ENCODE results near the gene GSTM3. TPM values are rescaled to one million over a fixed set of nuclear protein-coding genes. Genes with fewer than 3 reads are reported as not detected.
"Not testable (repeated sequence)": the region's sequence is repeated elsewhere in the genome, so short reads cannot be mapped to it uniquely, and the experiment has no call there.

Gene GSTM3
- polyA plus RNA-seq, 1 donor (not counting 4 experiments of a cell fraction or from before 2014, with no cell fraction given) = 113 TPM

- no peak for TF ChIP-seq CTCF (optimal IDR thresholded peaks at IDR 0.05 in 1 of 3, IDR thresholded peaks at IDR 0.05 in 1 of 3, conservative IDR thresholded peaks at IDR 0.05 in 1 of 3; ENCODE audit: extremely low read depth in 1 of 3, insufficient read depth in 2 of 3, low read length in 3 of 3)
- no peak overlapping the region for H3K4me3 ChIP-seq (ENCODE audit: control insufficient read depth in 2 of 3, extremely low read depth in 1 of 3, insufficient read depth in 2 of 3, low read depth in 1 of 3, low read length in 3 of 3)
- peaks cover 3% of the 10 kb centered on the region for H3K27me3 ChIP-seq (ENCODE audit: control insufficient read depth, extremely low read depth, insufficient read depth, low read length)
- H3K9me1 ChIP-seq (ENCODE audit: control insufficient read depth, extremely low read depth, insufficient read depth, low read length) = no peaks in the 10 kb centered on the region
- no peaks in the 10 kb centered on the region for H3K4me1 ChIP-seq (ENCODE audit: control insufficient read depth, extremely low read depth, insufficient read depth, low read length)
- no peak overlapping the region for H3K9ac ChIP-seq (ENCODE audit: control insufficient read depth, extremely low read depth, insufficient read depth, low read length)
- no peaks in the 10 kb centered on the region for H3K79me2 ChIP-seq (ENCODE audit: control insufficient read depth, insufficient read depth, low read length)
- no peak for DNase-seq (ENCODE audit: low read depth, low spot score)
- FAIRE-seq = no peak
- H4K20me1 ChIP-seq (ENCODE audit: control insufficient read depth, extremely low read depth, insufficient read depth, low read length) = no peaks in the 10 kb centered on the region
- H2AFZ ChIP-seq (ENCODE audit: control insufficient read depth, low read length) = no peak overlapping the region
- no peaks in the 10 kb centered on the region for H3K9me3 ChIP-seq (ENCODE audit: control insufficient read depth, low read depth, low read length)
- H3K27ac ChIP-seq (ENCODE audit: control insufficient read depth, insufficient read depth, low read length) = no peak overlapping the region
- H3K36me3 ChIP-seq (ENCODE audit: control insufficient read depth in 2 of 2, extremely low read depth in 1 of 2, insufficient read depth in 2 of 2, low read length in 2 of 2) = no peaks in the 10 kb centered on the region
- H3K4me2 ChIP-seq (ENCODE audit: control insufficient read depth, extremely low read depth, insufficient read depth, low read depth, low read length) = no peak overlapping the region
- dilution Hi-C loops (cut with MboI; ENCODE audit: extremely low pct_ligation_motif_present, low sequenced_read_pairs) = no loop called here
Measured at GRCh38 chr1:109750241-109750882, 9.5 kb upstream of the GSTM3 start.

GRCh38 chr1:109749221-109749620, 8.4 kb upstream of the GSTM3 start:
- dilution Hi-C loops (cut with MboI; ENCODE audit: extremely low pct_ligation_motif_present, low sequenced_read_pairs) = no loop called here
- no peak overlapping the region for H3K4me3 ChIP-seq (ENCODE audit: control insufficient read depth in 2 of 3, extremely low read depth in 1 of 3, insufficient read depth in 2 of 3, low read depth in 1 of 3, low read length in 3 of 3)
- DNase-seq (ENCODE audit: low read depth, low spot score) (no peak), FAIRE-seq (no peak)
- H3K4me2 ChIP-seq (ENCODE audit: control insufficient read depth, extremely low read depth, insufficient read depth, low read depth, low read length) = no peak overlapping the region
- H3K27me3 ChIP-seq (ENCODE audit: control insufficient read depth, extremely low read depth, insufficient read depth, low read length) = peaks cover 3% of the 10 kb centered on the region
- no peaks in the 10 kb centered on the region for H3K9me3 ChIP-seq (ENCODE audit: control insufficient read depth, low read depth, low read length)
- H3K4me1 ChIP-seq (ENCODE audit: control insufficient read depth, extremely low read depth, insufficient read depth, low read length) = no peaks in the 10 kb centered on the region
- no peak overlapping the region for H2AFZ ChIP-seq (ENCODE audit: control insufficient read depth, low read length)
- H3K27ac ChIP-seq (ENCODE audit: control insufficient read depth, insufficient read depth, low read length) = no peak overlapping the region
- no peak for TF ChIP-seq CTCF (optimal IDR thresholded peaks at IDR 0.05 in 1 of 3, IDR thresholded peaks at IDR 0.05 in 1 of 3, conservative IDR thresholded peaks at IDR 0.05 in 1 of 3; ENCODE audit: extremely low read depth in 1 of 3, insufficient read depth in 2 of 3, low read length in 3 of 3)
- no peak for TF ChIP-seq EZH2 (IDR thresholded peaks at IDR 0.05; ENCODE audit: low read length)
- no peaks in the 10 kb centered on the region for H4K20me1 ChIP-seq (ENCODE audit: control insufficient read depth, extremely low read depth, insufficient read depth, low read length)
- no peaks in the 10 kb centered on the region for H3K36me3 ChIP-seq (ENCODE audit: control insufficient read depth in 2 of 2, extremely low read depth in 1 of 2, insufficient read depth in 2 of 2, low read length in 2 of 2)
- H3K9ac ChIP-seq (ENCODE audit: control insufficient read depth, extremely low read depth, insufficient read depth, low read length) = no peak overlapping the region
- no peaks in the 10 kb centered on the region for H3K79me2 ChIP-seq (ENCODE audit: control insufficient read depth, insufficient read depth, low read length)
- no peaks in the 10 kb centered on the region for H3K9me1 ChIP-seq (ENCODE audit: control insufficient read depth, extremely low read depth, insufficient read depth, low read length)

GRCh38 chr1:109748311-109748710, 7.5 kb upstream of the GSTM3 start:
- H3K27ac ChIP-seq (ENCODE audit: control insufficient read depth, insufficient read depth, low read length); H3K4me2 ChIP-seq (ENCODE audit: control insufficient read depth, extremely low read depth, insufficient read depth, low read depth, low read length); H4K20me1 ChIP-seq (ENCODE audit: control insufficient read depth, extremely low read depth, insufficient read depth, low read length); H3K79me2 ChIP-seq (ENCODE audit: control insufficient read depth, insufficient read depth, low read length); FAIRE-seq; H3K4me1 ChIP-seq (ENCODE audit: control insufficient read depth, extremely low read depth, insufficient read depth, low read length); H3K27me3 ChIP-seq (ENCODE audit: control insufficient read depth, extremely low read depth, insufficient read depth, low read length); DNase-seq (ENCODE audit: low read depth, low spot score); H3K9ac ChIP-seq (ENCODE audit: control insufficient read depth, extremely low read depth, insufficient read depth, low read length); H3K9me1 ChIP-seq (ENCODE audit: control insufficient read depth, extremely low read depth, insufficient read depth, low read length); H3K4me3 ChIP-seq (ENCODE audit: control insufficient read depth in 2 of 3, extremely low read depth in 1 of 3, insufficient read depth in 2 of 3, low read depth in 1 of 3, low read length in 3 of 3); H3K9me3 ChIP-seq (ENCODE audit: control insufficient read depth, low read depth, low read length); dilution Hi-C loops (cut with MboI; ENCODE audit: extremely low pct_ligation_motif_present, low sequenced_read_pairs); H2AFZ ChIP-seq (ENCODE audit: control insufficient read depth, low read length); H3K36me3 ChIP-seq (ENCODE audit: control insufficient read depth in 2 of 2, extremely low read depth in 1 of 2, insufficient read depth in 2 of 2, low read length in 2 of 2): not testable (repeated sequence)

All from keratinocyte (primary cell).